ENCODE results near the gene SMPD3.

SMPD3 gene

GRCh38 chr16:68470461-68471150 is 22.3 kb upstream of the SMPD3 start:
- DNase-seq (ENCODE audit: low spot score) = no peak

GRCh38 chr16:68469796-68470460 is 21.6 kb upstream of the SMPD3 start:
- no peak for DNase-seq (ENCODE audit: low spot score)

DNA sequence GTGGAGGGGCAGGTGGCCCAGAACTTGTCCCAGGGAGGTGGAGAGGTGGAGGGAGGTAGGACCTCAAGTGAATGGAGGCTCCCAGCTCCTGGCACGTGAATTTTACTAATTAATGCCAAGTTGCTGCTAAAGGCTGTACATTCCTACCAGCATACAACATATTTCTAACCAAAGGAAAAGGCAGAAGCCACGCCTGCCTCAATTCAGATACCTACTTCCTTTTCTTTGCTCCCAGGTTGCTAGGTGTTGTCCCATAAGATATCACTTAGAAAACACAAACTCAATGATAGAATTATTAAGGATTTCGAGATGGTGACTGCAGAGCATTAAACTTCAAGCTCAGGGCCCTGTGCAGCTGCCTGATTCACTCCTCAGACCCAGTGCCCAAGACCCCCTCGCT is 20.5 kb upstream of the SMPD3 start:
- DNase-seq (ENCODE audit: low spot score) = no peak

DNA sequence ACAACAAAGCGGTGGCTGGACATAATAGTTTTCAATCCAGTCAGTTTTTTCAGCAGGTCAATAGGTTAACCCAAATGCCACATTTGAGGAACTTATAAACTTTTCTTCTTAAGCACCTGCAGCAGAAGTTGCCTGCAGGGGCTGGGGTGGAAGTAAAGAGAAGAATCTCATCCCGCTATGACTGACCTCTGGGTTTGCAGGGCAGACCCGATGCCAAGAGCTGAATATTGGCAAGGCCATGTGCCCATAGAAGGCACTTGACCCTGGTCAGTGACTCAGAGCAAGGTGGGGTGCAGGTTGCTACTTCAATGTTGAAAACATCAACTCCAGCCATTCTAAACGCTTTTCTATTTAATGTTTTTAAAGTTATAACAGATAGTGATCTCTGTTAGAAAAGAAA is 17.9 kb upstream of the SMPD3 start:
- DNase-seq (ENCODE audit: low spot score) = no peak

- no peak for DNase-seq (ENCODE audit: low spot score)
These were observed 15.6 kb upstream of the SMPD3 start for GRCh38 chr16:68463904-68464303.

- DNase-seq (ENCODE audit: low spot score) = no peak
These were observed 11.8 kb upstream of the SMPD3 start for GRCh38 chr16:68460067-68460466.

DNA sequence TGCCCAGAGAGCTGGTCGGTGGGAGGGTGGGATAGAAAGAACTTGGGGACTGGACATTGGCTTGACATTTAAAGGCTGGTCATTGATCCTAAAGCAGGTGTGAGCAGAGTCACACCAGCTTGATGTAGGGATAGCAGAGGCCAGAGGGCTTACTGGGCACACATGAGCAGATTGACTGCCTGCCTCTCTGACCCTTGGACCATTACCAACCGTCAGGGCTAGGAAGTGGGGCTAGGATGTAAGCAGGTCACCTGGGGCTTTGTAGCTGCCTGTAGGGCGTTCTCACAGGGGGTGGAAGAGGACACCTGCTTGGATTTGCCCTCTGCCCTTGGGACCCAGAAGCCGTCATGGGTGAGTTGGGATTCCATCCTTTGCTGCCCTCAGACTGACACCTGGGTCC is 11.1 kb upstream of the SMPD3 start:
- DNase-seq (ENCODE audit: low spot score) = no peak

DNA sequence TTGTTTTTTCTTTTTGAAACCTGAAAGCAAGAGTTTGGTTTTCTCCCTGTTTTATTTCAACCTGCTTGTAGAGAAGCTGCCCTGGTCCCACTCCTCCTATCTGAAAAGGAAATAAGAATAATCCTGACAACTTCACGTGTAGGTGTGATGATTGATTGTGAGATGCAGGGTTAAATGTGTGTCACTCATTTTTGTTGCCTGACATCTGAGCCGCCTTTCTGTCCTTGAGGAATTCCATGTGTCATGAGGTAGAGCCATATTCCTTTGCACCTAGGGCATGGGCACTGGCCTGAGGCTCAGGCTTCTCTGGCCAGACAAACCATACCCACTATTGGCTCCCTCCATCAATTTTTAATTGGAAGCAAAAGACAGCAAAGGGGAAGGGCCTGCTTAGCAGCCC is 10.2 kb upstream of the SMPD3 start:
- DNase-seq (ENCODE audit: low spot score) = no peak

DNA sequence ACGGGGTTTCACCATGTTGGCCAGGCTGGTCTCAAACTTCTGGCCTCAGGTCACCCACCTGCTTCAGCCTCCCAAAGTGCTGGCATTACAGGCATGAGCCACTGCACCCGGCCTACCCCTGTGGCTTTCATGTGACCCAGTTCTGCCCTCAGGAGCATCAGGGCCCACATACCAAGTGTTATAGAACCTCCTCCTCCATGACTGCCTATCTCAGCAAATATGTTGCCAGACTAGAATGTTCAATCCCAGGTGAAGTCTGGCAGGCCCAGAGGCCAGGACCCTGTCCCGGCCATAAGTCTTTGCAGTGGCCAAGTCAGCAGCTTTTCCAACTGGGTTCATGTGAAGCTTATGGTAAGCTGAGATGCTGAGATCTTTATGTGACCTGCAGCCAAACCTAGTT is 9.8 kb upstream of the SMPD3 start:
- no peak for DNase-seq (ENCODE audit: low spot score)

GRCh38 chr16:68455631-68456030 is 7.3 kb upstream of the SMPD3 start:
- no peak for DNase-seq (ENCODE audit: low spot score)

- DNase-seq (ENCODE audit: low spot score) = no peak
These were observed 6.7 kb upstream of the SMPD3 start for GRCh38 chr16:68454920-68455435.

- no peak for DNase-seq (ENCODE audit: low spot score)
These were observed 5.5 kb upstream of the SMPD3 start for GRCh38 chr16:68453816-68454215.

DNA sequence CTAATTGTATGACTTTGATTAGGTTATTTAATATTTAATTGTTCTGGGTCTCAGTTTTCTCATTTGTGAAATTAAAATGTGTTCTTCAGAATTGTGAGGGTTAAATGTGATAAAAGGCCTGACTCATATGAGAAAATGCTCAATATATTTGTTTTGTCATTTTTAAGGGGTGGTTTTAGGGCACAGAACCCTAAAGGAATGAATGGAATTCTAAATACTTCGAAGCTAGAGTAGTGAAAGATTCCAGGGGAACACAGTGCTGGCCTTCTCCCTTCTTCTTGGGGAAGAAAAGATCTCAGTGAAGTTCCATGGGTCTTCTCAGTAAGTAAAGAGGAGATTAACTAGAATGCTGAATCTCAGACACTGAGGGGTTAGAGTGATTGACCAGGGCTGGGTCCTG is 3.9 kb upstream of the SMPD3 start:
- no peak for DNase-seq (ENCODE audit: low spot score)

DNA sequence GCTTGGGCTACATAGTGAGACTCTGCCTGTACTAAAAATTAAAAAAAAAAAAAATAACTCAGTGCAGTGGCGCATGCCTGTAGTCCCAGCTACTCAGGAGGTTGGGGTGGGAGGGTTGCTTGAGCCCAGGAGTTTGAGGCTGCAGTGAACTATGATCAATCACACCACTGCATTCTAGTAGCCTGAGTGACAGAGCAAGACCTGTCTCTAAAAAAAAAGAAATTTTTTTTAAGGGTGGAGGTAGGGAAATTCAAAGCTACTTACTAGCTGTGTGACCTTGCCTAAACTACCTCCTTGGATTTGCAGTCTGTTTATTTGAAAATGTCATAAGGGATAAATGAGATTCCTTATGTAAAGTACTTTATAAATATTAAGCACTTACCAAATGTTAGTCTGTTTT is 3.4 kb upstream of the SMPD3 start:
- no peak for DNase-seq (ENCODE audit: low spot score)

DNA sequence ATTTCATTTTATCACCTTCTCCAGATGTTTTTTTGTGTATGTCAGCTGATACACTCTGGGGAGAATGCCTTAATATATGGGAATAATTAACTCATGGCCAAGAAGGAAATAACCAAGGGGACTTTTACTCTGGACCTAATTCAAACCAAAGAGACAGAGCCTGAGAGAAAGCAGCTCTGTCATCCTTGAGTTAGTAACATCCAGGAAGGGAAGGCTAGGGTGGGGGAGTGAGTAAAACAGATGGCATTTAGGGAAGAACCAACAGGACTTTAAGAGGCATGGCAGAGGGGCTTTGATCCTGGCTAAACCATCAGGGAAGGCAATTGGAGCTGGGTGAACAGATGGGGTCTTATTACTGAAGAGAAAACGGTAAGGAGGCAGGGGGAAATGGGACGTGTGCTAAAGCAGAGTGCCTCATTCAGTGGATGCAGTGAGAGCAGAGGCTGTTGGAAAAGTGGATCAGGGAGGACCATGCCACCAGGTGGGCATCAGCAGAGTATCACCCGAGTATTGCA is 2.5 kb upstream of the SMPD3 start:
- DNase-seq (ENCODE audit: low spot score) = no peak

GRCh38 chr16:68447653-68448359 is 502 bp downstream of the SMPD3 start:
- no peak for DNase-seq (ENCODE audit: low spot score)

DNA sequence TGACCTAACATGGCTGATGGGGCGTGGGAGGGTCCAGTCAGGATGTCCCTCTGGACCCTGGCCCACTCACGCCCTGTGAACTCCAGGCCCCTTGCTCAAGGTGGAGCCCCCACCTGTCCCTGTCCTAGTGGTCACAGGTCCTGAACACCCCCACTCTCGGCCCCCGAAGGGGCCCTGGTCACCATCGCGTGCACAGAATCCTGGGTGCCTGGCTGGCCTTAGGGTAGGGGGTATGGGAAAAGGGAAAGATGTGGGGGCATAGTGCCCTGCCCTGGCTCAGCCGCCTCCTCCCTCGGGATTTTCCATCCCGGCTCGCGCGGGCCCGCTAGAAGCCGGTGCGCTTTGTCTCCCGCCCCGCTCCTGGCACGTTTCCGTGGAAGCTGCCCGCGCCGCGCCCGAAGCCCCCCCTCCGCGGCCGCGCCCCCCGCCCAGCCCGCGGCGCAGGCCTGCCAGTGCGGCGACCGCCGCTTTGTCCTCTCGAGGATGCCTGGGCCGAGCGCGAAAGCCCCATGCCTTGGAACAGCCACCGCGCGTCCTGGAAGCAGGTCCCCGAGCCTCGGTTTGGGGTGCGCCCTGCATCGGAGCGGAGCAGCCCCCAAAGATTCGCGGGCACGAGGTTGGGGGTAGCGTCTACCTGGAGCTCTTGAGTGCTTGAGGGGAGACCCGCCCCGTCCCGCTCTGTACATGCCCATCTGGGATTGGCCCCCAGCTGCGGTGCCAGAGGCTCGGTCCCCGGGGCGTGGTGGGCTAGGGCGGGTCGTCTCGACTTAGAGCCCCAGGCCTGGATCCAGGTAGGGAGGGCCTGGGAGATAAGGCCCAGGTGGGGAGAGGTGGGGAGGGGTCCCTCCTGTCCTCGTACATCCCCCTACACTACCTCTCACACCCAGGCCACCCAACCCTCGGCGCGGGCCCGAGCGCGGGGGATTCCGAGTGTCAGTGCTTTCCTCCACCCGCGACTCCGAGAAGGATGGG is 1.3 kb downstream of the SMPD3 start:
- no peak for DNase-seq (ENCODE audit: low spot score)

DNA sequence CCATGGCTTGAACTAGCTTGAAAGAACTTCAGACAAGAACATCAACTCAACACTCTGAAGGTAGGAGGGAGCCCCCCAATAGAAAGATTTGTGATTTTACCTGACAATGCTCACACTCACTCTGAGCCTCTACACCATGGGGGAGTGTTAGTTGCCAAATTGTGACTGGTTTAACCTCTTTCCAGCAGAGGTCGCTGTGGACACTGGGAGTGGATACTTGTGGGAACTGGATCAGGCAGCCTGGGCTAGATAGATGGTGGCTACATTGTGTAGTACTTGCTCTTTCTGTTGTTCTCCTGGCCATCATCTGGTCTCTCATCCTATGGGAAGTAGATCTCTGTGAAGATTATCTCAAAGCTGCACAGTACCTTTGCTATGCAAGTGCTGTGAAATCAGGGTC is 2.9 kb downstream of the SMPD3 start:
- peak; percentile 49 for DNase-seq (ENCODE audit: low spot score)

DNA sequence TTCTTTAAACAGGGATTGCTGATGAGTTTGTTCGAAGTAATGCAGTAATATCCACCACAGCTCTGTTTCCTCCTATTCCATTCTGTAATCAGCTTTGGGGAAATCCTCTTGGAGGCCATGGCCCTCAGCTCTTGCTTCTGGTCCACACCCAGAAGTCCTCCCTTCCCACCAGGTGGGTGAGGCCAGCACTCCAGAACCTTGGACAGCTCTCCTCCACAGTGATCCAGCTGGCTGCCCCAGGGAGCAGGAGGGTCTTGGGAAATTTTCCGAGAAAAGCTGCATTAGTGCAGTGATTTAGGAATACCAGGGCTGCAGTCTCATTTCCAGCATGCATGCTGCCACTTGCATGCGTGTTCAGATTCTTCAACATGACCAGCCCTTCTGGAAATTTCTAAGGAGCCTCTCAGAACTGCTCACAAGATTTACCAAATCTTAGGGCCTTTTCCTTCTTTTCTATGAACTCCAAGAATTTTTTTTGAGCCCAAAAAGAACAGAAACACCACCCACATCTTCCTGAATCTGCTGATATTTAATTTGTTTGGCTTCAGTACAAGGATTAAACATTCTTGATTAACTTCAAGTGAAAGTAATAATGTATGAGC is 4.2 kb downstream of the SMPD3 start:
- peak; percentile 64 for DNase-seq (ENCODE audit: low spot score)

- DNase-seq (ENCODE audit: low spot score) = no peak
These were observed 11.7 kb downstream of the SMPD3 start for GRCh38 chr16:68436581-68436980.

DNA sequence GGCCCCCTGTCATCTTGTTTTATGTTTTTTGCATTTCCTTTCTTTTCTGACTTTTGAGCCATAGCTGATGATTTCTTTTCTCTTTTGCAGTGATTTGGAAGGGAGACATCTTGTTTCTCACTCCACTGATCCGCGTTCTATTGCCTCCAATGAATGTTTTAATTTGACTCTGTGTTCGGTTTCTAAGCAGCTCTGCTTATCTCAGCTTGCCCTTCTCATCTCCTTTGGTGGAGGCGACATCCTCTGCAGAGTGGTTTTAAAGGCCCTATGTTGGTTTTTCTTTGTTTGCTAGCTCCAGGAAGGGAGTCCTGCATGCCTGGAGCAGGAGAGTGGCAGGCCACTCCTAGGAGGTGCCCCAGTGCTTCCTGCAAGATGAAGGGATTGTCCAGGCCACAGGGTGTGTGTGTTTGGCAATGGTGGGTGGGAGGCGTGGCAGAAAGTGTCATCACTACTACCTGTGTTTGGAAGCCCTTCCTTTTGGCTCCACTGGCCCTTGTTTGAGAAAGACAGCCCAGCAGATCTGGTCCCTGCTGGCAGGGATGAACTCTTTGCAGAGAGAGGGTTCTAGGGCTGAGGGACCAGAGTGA is 13.6 kb downstream of the SMPD3 start:
- DNase-seq (ENCODE audit: low spot score) = no peak

Data from HuH-7.5 (cell line).